NCI-H1105 (cell line): ENCODE results near the gene AKAP17A.

ENCODE experiments used
- DNase-seq: peaks from one replicate; lab custom pipeline; 2025; lab: John Stamatoyannopoulos, UW

AKAP17A gene

DNA sequence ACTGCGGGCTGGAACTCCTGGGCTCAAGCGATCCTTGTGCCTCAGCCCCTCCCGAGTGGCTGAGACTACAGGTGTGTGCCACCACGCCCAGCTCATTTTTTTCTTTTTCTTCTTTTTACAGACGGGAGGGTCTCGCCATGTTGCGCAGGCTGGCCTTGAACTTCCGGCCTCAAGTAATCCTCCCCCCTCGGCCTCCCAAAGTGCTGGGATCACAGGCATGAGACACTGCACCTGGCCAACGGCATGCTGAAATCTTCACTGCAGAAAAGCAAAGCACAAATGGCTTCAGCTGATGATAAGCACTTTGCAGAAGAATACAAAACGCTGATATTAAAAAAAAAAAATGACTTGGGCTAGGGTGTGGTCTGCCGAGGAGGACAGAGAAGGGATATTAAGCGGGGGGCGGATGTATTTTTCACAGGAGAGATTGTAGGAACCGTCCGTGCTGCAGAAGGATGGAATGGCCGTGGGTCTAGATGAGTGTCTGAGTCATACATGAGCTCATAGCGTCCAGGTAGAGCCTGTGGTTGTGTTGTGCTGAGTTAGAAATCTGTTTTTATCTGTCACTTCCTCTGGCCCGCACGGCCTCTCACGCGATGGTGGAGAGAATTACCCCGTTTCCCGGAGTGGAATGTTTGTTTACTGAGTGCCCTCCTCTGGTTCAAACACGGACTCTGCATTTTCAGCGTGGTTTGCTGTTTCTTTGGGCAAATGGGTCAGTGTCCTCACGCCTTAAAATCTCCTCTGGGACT, 8.5 kb upstream of the AKAP17A start:
- DNase-seq: no peak

DNA sequence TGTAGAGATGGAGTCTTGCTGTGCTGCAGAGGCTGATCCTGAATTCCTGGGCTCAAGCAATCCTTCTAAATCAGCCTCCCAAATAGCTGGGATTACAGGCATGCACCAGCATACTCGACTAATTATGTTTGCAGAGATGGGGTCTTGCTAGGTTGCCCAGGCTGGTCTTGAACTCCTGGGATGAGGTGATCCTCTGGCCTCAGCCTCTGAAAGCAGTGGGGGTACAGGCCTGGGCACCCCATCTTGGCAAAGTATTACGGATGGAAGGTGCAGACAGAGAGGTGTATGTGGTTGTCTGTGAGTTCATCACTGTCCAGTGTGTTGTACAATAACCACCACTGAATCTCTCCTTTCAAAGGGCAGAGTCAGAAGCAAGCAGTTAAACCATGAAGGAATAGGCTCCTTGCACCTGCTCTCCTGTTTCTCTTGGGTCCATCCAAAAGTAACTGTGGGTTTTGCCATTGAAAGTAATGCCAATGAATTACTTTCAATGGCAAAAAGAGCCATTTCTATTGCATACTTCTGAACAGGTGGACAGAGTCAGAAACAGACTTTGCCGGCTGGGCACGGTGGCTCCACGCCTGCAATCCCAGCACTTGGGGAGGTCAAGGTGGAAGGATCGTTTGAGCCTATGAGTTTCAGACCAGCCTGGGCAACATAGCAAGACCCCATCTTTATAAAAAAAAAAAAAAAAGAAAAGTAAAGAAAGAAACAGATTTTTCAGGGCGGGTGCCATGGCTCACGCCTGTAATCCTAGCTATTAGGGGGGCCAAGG, 7.0 kb upstream of the AKAP17A start:
- no peak for DNase-seq

DNA sequence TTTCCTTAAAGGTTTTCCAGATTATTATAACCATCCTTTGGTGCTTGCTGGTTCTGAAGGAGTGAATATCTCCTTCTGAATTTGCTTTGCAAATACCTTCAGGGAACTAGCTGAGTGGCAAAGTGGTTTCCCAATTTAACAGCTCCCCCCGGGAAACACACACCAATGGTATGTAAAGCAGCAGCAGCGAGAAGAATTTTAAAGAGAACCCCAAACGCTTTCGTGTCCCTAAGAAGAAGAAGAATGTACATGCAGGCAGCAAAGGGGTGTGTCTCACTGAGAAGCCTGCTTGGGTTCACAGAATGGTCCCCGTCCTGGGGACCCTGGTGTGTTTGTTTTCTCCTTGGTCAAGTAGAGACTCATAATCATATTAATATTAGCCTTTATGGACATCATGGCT, 4.2 kb upstream of the AKAP17A start:
- no peak for DNase-seq

DNA sequence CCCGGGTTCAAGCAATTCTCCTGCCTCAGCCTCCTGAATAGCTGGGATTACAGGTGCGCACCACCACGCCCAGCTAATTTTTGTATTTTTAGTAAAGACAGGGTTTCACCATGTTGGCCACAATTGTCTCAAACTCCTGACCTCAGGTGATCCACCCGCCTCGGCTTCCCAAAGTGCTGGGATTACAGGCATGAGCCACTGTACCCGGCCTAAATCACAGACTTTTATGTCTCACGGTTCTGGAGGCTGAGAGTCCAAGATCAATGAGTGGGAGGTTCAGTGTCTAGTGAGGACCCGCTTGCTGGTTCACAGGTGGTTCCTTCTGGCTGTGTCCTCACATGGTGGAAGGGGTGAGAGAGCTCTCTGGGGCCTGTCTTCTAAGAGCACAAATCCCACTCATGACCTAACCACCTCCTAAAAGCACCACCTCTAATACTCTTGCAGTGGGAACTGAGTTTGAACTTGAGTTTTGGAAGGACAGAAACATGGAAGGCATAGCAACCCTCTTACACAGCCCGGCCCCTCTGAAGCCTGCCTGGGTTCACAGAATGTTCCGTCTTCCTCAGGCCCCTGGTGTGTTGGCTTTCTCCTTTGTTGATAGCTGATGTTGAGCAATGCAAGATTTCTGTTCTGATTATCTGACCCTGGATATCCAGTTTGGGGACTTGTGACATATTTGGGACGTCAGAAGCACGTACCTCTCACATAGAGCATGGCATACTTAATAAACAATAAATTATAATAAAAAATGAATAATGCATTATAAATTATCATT, 1.9 kb upstream of the AKAP17A start:
- no peak for DNase-seq

DNA sequence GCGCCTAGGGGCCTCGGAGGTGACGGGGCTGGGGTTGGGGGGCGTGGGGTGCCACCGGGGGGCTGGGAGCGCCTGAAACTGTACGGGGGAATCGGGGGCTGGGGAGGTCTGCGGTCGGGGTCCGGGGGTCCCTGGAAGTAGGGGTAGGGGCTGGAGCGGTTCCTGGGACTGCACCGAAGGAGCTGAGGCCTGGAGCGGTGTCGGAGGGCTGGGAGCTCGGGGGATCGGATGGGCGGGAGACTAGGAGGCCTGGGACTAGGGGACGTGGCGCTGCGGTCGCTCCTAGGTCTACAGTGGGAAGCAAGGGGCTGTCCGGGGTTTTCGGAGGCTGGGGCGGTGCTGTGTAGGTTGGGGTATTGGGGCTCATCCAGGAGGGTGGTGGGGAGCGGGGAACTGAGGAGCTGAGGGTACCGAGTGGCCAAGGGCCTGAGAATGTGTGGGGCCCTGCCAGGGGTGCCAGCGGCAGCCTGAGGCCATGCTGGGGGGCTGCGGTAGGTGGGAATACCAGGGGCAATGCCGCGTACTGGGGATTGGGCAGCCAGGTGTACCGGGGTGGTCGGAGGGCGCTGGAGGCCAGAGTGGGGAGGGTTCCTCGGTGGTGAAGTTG, 562 bp downstream of the AKAP17A start:
- DNase-seq: no peak

DNA sequence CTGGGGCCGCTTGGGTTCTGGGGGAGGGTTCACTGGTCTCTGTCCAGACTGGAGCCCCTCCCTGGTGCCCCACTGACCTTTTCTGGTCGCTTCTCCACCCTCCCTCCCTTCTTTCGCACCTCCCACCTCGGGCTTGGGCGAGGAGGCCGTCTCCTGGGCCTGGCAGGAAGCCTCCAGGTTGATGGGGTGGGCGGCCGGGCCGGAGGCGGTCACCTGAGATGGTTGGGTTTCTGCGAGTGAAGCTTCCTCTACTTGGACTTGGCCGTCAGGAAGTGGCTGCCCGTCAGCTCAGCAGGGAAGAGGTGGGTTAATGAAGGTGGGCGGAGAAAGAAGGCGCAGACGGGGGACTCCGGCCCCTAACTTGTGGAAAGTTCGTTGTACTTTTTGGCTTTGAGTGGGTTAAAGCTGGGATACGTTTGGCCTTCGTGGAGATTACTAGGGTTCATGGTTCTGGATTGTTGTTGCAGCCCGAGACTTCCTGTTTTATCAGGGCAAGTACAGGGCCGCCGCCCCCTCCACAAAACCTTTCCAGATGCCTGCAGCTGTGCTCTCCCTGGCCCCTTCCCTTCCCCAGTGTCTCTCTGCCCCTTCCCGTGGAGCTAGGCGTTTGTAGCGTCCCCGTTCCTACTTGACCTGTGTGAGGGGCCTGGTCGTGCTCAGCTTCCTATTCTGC, 1.2 kb downstream of the AKAP17A start:
- no peak for DNase-seq

DNA sequence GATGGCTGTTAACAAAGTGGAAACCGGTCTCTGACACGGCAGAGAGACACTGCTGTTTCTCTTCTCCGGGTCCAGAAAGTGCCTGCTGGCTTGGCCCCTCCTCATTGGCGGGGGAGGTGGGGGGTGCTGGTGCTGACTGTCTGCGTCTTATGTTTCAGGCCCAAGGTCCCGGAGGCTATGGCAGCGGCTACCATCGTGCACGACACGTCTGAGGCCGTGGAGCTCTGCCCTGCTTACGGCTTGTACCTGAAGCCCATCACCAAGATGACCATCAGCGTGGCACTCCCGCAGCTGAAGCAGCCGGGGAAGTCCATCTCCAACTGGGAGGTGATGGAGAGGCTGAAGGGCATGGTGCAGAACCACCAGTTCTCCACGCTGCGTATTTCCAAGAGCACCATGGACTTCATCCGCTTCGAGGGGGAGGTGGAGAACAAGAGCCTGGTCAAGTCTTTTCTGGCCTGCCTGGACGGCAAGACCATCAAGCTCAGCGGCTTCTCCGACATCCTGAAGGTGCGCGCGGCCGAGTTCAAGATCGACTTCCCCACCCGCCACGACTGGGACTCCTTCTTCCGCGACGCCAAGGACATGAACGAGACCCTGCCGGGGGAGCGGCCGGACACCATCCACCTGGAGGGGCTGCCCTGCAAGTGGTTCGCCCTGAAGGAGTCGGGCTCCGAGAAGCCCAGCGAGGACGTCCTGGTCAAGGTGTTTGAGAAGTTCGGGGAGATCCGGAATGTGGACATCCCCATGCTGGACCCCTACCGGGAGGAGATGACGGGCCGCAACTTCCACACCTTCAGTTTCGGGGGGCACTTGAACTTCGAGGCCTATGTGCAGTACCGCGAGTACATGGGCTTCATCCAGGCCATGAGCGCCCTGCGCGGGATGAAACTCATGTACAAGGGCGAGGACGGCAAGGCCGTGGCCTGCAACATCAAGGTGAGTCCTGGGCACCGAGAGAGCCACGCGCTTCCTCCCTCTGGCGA, 2.2 kb downstream of the AKAP17A start:
- no peak for DNase-seq

DNA sequence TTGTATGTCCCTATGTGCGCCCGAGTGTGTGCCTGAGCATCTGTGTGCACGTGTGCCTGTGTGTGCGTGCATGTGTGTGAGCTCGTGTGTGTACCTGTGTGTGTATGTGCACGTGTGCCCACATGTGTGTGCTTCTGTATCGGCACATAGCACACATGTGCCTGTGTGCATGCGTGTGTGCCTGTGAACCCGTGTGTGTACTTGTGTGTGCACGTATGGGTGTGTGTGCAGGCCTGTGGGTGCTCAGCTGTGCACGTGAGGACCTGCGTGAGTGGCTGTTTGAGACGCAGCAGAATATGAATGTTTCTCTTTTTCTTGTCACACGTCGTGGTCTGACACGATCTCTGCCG, 4.3 kb downstream of the AKAP17A start:
- DNase-seq: no peak

DNA sequence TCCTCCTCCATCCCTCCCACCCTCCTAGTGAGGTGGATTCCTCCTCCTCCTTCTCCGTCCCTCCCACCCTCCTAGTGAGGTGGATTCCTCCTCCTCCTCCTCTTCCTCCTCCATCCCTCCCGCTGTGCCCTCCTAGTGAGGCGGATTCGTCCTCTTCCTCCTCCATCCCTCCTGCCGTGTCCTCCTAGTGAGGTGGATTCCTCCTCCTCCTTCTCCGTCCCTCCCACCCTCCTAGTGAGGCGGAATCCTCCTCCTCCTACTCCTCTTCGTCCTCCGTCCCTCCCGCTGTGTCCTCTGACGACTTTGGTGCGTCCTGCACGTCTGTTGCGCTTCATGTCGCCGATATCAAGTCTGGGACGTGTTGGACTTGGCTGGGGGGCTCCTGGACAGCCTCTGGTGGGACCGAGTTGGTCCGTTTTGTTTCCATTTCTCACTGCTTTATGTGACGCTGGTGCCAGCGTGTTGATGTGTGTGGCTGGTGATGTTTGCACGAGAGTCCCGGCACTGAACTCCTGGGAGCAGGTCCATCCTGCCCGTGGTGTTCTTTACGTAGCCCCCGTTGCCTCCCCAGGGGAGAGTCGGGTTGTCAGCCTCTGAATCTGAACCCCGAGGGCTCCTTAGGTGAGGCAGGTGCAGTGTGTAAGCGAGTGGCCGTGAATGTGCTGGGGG, 5.4 kb downstream of the AKAP17A start:
- DNase-seq: no peak

DNA sequence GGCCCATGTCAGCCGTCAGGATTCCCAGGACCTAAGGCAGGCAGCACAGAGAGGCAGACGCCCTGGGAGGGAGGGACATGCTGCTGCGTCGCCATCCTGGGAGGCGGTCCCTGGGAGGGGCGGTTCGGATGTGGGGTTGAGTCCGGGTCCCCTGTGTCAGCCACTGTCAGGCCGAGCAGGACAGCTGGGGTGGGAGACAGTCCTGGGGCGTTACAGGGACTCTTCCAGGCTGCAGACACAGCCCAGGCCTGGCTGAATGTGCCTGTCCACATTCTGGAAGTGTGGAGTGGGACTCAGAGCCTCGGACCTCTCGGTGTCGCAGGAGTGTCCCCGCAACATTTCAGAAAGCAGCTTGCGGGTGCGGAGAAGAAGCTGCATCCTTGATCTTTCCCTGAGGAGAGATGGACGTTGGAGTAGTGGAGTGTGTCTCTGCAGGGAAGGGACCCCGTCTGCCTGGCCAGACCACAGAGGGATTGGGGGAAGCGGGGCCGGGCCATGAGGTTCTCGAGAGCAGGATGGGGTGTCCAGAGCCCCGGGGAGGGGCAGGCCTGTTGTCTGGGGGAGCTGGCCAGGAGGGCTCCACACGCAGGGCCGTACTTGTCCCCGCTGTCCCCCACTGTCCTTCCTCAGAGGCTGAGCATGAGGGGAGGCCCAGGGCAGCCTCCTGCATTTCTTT, 6.1 kb downstream of the AKAP17A start:
- DNase-seq: no peak

DNA sequence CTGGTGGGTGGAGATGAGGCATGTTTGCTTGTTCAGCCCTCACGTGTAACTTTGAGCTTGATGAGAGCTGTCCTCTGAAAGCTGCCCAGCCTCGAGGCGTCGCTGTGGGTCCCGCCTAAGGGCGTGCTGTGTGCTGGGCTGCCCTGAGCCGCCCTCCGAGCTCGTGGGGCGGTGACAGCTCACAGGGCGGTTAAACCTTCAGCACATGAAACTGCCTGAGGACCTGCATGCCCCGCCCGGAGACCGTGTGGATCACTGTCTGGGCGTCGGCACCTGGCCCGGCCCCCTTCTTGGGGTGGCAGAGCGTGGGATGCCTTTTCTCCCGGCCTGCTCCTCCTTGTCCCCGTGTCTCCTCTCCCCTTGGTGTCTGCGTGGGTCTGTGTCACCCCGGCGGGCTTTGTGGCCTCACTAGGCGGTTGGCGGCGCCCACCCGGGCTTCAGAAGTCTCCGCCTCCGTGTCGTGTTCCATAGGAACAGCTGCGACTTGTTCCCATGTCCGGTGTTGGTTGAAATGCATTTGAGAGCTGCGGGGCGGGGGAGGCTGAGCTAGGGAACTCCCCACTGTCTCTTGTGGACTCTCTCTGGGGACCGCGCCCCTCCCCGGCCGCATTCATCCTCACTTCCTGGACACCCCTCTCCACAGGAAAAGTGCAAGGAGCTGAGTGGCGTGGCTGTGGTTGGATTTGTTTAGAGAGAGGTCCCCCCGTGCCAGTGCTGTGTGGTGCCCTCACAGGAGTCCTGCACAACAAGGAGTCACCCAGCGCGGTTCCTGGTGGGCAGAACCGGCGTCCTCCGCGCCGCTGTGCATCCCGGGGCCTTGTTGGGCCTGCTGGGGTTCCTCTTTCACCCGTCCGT, 6.8 kb downstream of the AKAP17A start:
- DNase-seq: no peak

DNA sequence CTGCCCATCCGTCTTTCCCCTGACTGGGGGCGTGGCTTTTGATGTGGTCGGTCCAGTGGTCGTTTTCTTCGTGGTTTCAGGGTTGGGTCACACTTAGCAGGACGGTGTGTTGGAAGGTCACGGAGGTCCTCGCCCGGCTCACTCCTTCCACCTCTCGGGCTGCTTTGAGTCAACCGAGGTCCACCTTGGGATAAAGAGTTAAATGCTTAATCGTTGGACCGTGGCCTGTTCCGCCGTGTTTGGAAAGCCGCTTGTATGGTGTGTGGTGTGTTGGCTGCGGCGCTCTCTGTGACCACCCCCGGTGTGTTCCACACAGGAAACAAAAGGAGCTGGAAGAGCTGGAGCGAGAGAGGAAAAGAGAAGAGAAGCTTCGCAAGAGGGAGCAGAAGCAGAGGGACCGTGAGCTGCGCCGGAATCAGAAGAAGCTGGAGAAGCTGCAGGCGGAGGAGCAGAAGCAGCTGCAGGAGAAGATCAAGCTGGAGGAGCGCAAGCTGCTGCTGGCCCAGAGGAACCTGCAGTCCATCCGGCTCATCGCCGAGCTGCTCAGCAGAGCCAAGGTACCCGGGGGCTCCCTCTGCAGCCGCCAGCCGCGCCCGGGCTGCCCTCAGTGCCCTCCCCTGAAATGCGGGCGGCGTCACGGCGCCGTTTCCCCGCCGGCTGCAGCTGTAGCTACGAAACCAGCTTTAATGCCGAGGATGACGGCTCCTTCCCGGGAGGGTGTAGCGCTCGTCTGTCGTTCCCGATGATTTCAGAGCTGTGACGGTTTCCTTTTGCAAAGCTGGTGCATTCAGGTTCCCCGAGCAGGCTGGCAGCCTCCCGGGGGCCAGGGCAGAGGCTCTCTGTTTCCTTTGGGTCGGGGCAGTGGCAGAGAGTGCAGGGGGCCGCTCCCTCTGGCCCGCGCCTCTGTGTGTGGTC, 7.7 kb downstream of the AKAP17A start:
- DNase-seq: no peak

DNA sequence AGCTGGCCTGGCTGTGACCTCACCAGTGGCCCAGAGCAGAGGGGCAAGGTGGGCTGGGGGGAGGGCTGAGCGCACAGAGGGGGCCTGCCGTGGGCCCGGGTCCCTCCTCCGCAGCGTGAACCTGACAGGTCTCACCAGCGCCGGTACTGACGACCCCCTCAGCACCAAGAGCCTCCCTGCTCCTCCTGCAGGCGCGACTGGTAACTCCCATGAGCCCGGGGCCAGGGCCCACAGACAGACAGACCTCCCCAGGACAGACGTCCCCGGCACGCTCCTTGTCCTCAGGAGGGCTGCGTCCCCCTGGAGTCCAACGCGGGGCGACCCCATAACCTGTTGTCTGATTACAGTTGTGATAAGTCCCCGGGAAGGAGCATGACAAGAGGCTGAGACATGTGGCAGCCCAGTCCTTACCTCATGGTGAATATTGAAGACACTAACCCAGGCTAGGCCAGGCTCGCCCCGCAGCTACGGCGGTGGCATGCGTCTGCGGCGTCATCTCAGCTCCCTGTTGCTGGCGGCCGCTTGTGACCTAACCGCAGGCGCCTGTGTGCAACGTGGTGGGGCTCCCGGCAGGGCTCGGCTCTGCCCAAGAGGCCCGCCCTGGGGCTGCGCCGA, 8.5 kb downstream of the AKAP17A start:
- DNase-seq: no peak

DNA sequence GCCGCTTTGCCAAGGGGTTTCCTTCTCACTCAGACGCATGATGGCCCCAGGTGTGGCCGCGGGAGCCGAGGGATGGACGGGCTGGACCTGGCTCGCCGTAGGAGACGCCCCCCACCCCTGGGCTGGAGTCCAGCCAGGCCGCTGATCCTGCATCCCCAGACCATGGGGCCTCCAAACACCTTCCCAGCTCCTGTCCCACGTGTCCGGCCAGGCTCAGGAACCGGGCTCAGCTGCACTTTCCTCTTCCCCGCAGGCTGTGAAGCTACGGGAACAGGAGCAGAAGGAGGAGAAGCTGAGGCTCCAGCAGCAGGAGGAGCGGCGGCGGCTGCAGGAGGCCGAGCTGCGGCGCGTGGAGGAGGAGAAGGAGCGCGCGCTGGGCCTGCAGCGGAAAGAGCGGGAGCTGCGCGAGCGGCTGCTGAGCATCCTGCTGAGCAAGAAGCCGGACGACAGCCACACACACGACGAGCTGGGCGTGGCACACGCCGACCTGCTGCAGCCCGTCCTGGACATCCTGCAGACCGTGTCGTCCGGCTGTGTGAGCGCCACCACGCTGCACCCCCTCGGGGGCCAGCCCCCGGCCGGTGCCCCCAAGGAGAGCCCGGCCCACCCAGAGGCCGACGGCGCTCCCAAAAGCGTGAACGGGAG, 9.1 kb downstream of the AKAP17A start:
- no peak for DNase-seq

DNA sequence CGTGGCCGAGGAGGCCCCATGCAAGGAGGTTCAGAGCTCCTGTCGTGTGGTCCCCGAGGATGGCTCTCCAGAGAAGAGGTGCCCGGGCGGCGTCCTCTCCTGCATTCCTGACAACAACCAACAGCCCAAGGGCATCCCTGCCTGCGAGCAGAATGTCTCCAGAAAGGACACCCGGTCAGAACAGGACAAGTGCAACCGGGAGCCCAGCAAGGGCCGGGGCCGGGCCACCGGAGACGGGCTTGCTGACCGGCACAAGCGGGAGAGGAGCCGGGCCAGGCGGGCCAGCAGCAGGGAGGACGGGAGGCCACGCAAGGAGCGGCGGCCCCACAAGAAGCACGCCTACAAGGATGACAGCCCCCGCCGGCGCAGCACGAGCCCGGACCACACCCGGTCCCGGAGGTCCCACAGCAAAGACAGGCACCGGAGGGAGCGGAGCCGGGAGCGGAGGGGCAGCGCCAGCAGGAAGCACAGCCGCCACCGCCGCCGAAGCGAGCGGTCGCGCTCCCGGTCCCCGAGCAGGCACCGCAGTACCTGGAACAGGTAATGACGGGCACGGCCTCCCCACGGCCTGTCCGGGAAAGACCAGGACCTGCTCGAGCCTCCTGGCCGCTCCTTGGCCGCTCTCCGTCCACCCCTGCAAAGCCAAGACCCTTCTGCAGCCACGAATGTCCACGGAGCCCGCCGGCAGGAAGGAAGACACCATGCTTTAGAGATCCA, 9.8 kb downstream of the AKAP17A start:
- no peak for DNase-seq

DNA sequence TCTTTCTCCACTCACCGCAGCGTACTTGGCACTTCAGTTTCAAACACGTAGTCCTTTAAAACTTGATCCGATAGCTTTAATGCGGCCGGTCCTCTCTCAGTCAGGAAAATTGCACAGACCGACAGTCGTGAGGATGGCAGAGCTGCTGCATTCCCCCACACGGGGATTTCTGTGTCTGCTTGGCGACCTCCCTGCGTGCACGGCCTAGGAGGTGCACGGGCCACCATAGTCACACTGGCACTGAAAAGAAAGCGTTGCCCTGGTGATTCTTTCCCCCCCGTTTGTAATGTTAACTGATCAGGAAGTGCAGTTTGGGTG, 10.3 kb downstream of the AKAP17A start:
- no peak for DNase-seq
